GM10266 (cell line): Measurements from ENCODE around the gene FXYD2.

Source experiments
- DNase-seq: peaks from one replicate; pipeline ENCODE4 v3.0.0; 2012; ENCODE audit errors: extremely low spot score
- CTCF ChIP-seq: IDR thresholded peaks from 2 replicates; pipeline ENCODE4 v1.5.1; 2012; ENCODE audit warnings: mild to moderate bottlenecking, low read depth; ENCODE audit not compliant: control insufficient read depth, insufficient read depth; ENCODE audit errors: missing control alignments

FXYD2 gene

GRCh38 chr11:117824571-117825537 lies at the start of gene FXYD2:
Gene FXYD2, minus strand, starts transcription at chr11:117824744. Its CDS starts 66 bp downstream, at chr11:117824678.
- no peak for TF ChIP-seq CTCF
- no peak for DNase-seq

- no peak for DNase-seq
- TF ChIP-seq CTCF, result no peak
Observed at GRCh38 chr11:117873828-117874125, 49.2 kb upstream of the FXYD2 start.

- no peak for DNase-seq
- no peak for TF ChIP-seq CTCF
Observed at GRCh38 chr11:117872975-117873827, 48.7 kb upstream of the FXYD2 start.

GRCh38 chr11:117872420-117872961 lies 47.9 kb upstream of the FXYD2 start:
- TF ChIP-seq CTCF, result no peak
- DNase-seq, result no peak

GRCh38 chr11:117871784-117872183 lies 47.2 kb upstream of the FXYD2 start:
- DNase-seq, result no peak
- TF ChIP-seq CTCF, result no peak

GRCh38 chr11:117871160-117871559 lies 46.6 kb upstream of the FXYD2 start:
- DNase-seq, result no peak
- no peak for TF ChIP-seq CTCF
